ENCODE measurements around the gene NFIA.

NFIA gene

GRCh38 chr1:61370913-61371279 is 288.5 kb downstream of the NFIA start:
- DNase-seq = no peak
- H3K4me3 ChIP-seq (ENCODE audit: low read depth, low read length) = no peak overlapping the region
- no peak for TF ChIP-seq CTCF (IDR thresholded peaks at IDR 0.05; ENCODE audit: low read depth, low read length)
- no peaks in the 10 kb centered on the region for H3K27me3 ChIP-seq
- no peaks in the 10 kb centered on the region for H3K9me3 ChIP-seq
- no peaks in the 10 kb centered on the region; the same call in 1 of the 2 replicates for H3K4me1 ChIP-seq
- no peaks in the 10 kb centered on the region for H3K36me3 ChIP-seq

DNA sequence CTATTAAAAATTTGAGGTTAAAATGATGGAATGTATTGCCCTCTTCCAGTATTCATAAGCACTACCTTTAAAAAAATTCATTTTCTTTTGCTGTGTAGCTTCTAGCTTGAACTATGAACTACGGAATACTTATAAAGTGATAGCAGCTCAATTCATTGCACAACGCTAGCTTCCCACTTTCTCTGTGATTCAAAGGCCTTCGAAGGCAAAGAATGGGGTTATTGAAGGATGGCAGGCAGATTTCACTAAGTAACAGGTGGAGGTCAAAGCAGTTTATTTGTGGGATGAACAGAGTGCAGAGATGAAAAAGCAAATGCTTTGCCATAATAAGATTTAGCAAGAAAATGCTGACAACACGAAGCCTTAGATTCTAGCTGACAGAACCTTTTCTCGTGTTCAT is 290.6 kb downstream of the NFIA start:
- no peak for DNase-seq
- Histone ChIP-seq H3K27me3 (no peaks in the 10 kb centered on the region), H3K4me3 (ENCODE audit: low read depth, low read length) (no peak overlapping the region), H3K9me3 (no peaks in the 10 kb centered on the region), H3K36me3 (no peaks in the 10 kb centered on the region), H3K4me1 (no peaks in the 10 kb centered on the region; the same call in 1 of the 2 replicates)
- no peak for TF ChIP-seq CTCF (IDR thresholded peaks at IDR 0.05; ENCODE audit: low read depth, low read length)

DNA sequence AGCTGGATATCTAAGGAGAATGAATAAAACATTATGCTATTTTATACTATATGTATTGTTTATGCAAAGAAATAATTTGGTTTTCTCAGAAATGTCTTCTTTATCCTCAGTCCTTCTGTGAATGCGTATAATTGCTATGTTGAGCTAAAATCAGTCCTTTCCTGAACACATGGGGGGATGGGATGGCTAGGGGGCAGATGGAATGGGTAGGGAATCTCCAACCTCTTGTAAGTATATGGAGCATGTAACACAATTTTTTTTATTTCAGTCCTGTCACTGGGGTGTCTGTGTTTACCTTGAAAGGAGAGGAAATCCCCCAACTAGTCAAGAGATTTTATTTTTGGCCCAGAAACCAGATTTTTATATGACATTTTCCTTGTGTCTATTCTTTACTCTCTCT is 291.8 kb downstream of the NFIA start:
- no peaks in the 10 kb centered on the region for H3K9me3 ChIP-seq
- no peaks in the 10 kb centered on the region for H3K27me3 ChIP-seq
- no peak overlapping the region for H3K4me3 ChIP-seq (ENCODE audit: low read depth, low read length)
- no peak for TF ChIP-seq CTCF (IDR thresholded peaks at IDR 0.05; ENCODE audit: low read depth, low read length)
- no peak for DNase-seq
- no peaks in the 10 kb centered on the region; the same call in 1 of the 2 replicates for H3K4me1 ChIP-seq
- H3K36me3 ChIP-seq = no peaks in the 10 kb centered on the region

DNA sequence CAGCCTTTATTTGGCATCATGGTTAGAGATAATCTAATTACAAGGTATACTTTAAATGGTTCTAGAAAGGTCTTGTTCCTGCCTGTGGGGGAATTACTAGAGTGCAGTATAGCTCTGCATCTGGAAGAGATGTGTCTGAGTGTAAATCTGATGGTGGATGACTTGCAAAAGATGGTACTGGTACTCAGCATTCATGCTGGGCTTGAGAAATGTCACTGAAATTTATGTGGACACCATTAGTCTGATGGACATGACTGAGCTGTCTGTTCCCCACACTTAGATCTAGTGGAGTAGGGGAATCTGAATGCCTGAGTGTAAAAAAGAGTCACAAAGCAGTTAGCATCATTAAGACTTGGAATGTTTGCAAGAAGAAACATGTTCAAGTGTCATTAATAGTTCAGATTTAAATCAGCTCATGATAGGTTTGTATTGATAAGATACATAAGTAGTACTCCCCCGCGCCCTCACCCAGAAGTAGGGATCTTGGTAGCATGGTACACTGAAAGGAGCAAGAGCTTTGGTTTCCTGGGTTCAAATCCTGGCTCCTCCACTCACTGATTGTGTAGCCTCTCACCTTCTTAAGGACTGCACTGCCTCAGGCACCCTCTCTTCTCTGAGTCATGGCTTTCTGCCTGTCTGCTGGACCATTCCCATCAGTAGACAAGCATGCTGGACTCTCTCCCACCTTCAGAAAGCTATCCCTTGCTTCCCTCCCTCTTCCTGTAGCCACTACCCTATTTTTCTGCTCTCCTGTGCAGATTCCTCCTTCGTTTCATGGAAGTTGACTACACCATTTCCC is 292.9 kb downstream of the NFIA start:
- H3K9me3 ChIP-seq = no peaks in the 10 kb centered on the region
- H3K4me3 ChIP-seq (ENCODE audit: low read depth, low read length) = no peak overlapping the region
- H3K27me3 ChIP-seq = no peaks in the 10 kb centered on the region
- TF ChIP-seq CTCF (IDR thresholded peaks at IDR 0.05; ENCODE audit: low read depth, low read length) = no peak
- H3K4me1 ChIP-seq = no peaks in the 10 kb centered on the region; the same call in 1 of the 2 replicates
- H3K36me3 ChIP-seq = no peaks in the 10 kb centered on the region
- no peak for DNase-seq

DNA sequence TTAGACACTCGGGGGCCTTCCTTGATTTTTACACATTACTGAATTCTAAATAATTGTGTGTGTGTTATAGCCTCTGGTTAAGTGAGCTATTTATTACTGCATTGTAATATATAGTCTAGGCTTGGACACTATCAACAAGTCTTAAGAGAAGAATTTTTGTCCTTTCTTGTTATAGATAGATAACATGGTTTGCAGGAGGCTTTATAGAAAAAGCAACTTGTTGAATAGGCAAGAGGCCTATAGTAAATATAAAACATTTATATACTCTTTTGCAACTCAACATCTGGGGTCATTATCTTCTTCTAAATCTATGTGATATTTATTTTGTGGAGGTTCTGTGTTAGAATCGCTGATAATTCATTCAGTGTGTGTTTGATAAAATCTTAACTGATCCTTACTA is 293.8 kb downstream of the NFIA start:
- H3K36me3 ChIP-seq = no peaks in the 10 kb centered on the region
- no peaks in the 10 kb centered on the region for H3K9me3 ChIP-seq
- no peak overlapping the region for H3K4me3 ChIP-seq (ENCODE audit: low read depth, low read length)
- no peak for DNase-seq
- no peaks in the 10 kb centered on the region for H3K27me3 ChIP-seq
- no peaks in the 10 kb centered on the region; the same call in 1 of the 2 replicates for H3K4me1 ChIP-seq
- no peak for TF ChIP-seq CTCF (IDR thresholded peaks at IDR 0.05; ENCODE audit: low read depth, low read length)

GRCh38 chr1:61377242-61377958 is 295.0 kb downstream of the NFIA start:
- no peaks in the 10 kb centered on the region; the same call in 1 of the 2 replicates for H3K4me1 ChIP-seq
- no peak for TF ChIP-seq CTCF (IDR thresholded peaks at IDR 0.05; ENCODE audit: low read depth, low read length)
- no peaks in the 10 kb centered on the region for H3K27me3 ChIP-seq
- H3K4me3 ChIP-seq (ENCODE audit: low read depth, low read length) = no peak overlapping the region
- H3K36me3 ChIP-seq = no peaks in the 10 kb centered on the region
- no peaks in the 10 kb centered on the region for H3K9me3 ChIP-seq
- no peak for DNase-seq
